Prostate gland (tissue), 2 donors: ENCODE data around the gene CUL4A.

ENCODE experiments used
- POLR2A ChIP-seq: fragments of 450-650 bp; IDR thresholded peaks from one replicate; pipeline ENCODE4 v1.6.1; 2016; ENCODE audit warnings: antibody characterized with exemption, mild to moderate bottlenecking
- POLR2AphosphoS5 ChIP-seq: sonication (generic); formaldehyde crosslinking; IDR thresholded peaks from one replicate; pipeline ENCODE4 v1.6.1; 2017; ENCODE audit warnings: antibody characterized with exemption
- TF ChIP-seq, protein P1 (sequence below), 4 experiments: fragments of 200-600 bp in 2 of 4; fragments of 450-650 bp in 2 of 4; sonication (generic) in 2 of 4; IDR thresholded peaks; 1 replicate in 3 of 4; 2 replicates in 1 of 4; pipeline ENCODE4 v1.5.1; 2016 to 2019; ENCODE audit warnings: antibody characterized with exemption in 4 of 4, mild to moderate bottlenecking in 2 of 4, moderate library complexity in 2 of 4

GRCh38 chr13:113211774-113212173, 2.4 kb downstream of the CUL4A start:
- TF ChIP-seq, protein P1, sequence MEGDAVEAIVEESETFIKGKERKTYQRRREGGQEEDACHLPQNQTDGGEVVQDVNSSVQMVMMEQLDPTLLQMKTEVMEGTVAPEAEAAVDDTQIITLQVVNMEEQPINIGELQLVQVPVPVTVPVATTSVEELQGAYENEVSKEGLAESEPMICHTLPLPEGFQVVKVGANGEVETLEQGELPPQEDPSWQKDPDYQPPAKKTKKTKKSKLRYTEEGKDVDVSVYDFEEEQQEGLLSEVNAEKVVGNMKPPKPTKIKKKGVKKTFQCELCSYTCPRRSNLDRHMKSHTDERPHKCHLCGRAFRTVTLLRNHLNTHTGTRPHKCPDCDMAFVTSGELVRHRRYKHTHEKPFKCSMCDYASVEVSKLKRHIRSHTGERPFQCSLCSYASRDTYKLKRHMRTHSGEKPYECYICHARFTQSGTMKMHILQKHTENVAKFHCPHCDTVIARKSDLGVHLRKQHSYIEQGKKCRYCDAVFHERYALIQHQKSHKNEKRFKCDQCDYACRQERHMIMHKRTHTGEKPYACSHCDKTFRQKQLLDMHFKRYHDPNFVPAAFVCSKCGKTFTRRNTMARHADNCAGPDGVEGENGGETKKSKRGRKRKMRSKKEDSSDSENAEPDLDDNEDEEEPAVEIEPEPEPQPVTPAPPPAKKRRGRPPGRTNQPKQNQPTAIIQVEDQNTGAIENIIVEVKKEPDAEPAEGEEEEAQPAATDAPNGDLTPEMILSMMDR (IDR thresholded peaks at IDR 0.05): no peak
- TF ChIP-seq POLR2A (no peak), POLR2AphosphoS5 (no peak)
